Activated CD8-positive, alpha-beta T cell treated with anti-CD3 and anti-CD28 coated beads for 36 hours (primary cell): Measurements from ENCODE around the gene KIFC1. TPM values are rescaled to one million over a fixed set of nuclear protein-coding genes. Genes with fewer than 3 reads are reported as not detected.
A peak's percentile ranks its signal among the peaks of the same experiment; 100 is the strongest.
"Not testable (repeated sequence)": the region's sequence is repeated elsewhere in the genome, so short reads cannot be mapped to it uniquely, and the experiment has no call there.

Experiments used
- ATAC-seq: fragments of 200-7000 bp; cut with Tn5 transposase; one replicate; pipeline ENCODE4 v1.10.0; 2021; ENCODE audit warnings: mild to moderate bottlenecking, moderate library complexity
- CTCF ChIA-PET: fragments of 350-600 bp; sonication (Branson Sonifier 250); formaldehyde crosslinking; loops from one replicate; lab custom pipeline; 2021; ENCODE audit warnings: antibody characterized with exemption; lab: Charles Lee
- POLR2A ChIA-PET: fragments of 350-600 bp; sonication (Branson Sonifier 250); formaldehyde crosslinking; loops from one replicate; lab custom pipeline; 2021; ENCODE audit warnings: antibody characterized with exemption; lab: Charles Lee
- DNase-seq: peaks from one replicate; pipeline ENCODE4 v3.0.0-alpha.2; 2020
- H3K27ac Mint-ChIP-seq: one replicate; pipeline ENCODE4 v1.8.0; 2021; ENCODE audit warnings: mild to moderate bottlenecking, mixed read lengths
- H3K27me3 Mint-ChIP-seq: one replicate; pipeline ENCODE4 v1.8.0; 2021; ENCODE audit warnings: mixed read lengths
- H3K36me3 Mint-ChIP-seq: one replicate; pipeline ENCODE4 v1.8.0; 2021; ENCODE audit warnings: low read depth, mixed read lengths
- H3K4me1 Mint-ChIP-seq: one replicate; pipeline ENCODE4 v1.8.0; 2021; ENCODE audit warnings: low read depth, mixed read lengths
- H3K4me3 Mint-ChIP-seq: one replicate; pipeline ENCODE4 v1.8.0; 2021; ENCODE audit warnings: mild to moderate bottlenecking, moderate library complexity, mixed read lengths
- H3K9me3 Mint-ChIP-seq: one replicate; pipeline ENCODE4 v1.8.0; 2021; ENCODE audit warnings: mixed read lengths
- CTCF ChIP-seq: fragments of 200-600 bp; IDR thresholded peaks from one replicate; pipeline ENCODE4 v1.8.0; 2022; ENCODE audit warnings: antibody characterized with exemption, mild to moderate bottlenecking
- intact Hi-C: fragments of 100-400 bp; cut with micrococcal nuclease; formaldehyde crosslinking; loops from one replicate; pipeline ENCODE4 v1.10.0; 2022
- total RNA-seq, 2 experiments: library from RNA; stranded (reverse); gene quantifications; one replicate each; pipeline ENCODE4 v1.2.3, GENCODE V29; 2021

KIFC1 gene
- total RNA-seq, 2 experiments from 2014 or later: 93.4 to 96.0 TPM

DNA sequence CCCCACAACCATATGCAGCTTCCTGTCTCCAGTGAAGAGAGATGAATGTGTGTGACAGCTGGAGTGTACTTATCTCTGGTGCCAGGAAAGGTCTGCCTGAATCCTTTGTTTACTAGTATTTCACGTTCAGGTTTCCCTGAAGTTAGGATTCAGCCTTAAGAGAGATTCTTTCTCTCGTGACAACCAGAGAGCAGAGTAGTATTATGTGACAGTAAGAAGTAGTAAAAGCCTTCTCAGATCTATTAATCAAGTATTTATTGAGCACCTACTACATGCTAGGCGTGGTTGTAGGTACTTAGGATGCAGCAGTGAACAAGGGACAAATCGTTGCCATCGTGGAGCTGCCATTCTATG, 949 bp downstream of the KIFC1 start:
- ATAC-seq: no peak
- Mint-ChIP-seq H3K27ac (peak overlapping the region; percentile 93), H3K36me3 (peaks cover 32% of the 10 kb centered on the region), H3K4me1 (peaks cover 36% of the 10 kb centered on the region), H3K27me3 (no peaks in the 10 kb centered on the region), H3K4me3 (peak overlapping the region; percentile 89), H3K9me3 (no peaks in the 10 kb centered on the region)
- ChIA-PET CTCF (interaction anchor here (1.0 kb wide), 2 partner anchors 34 to 116 kb away, joined by 3 to 4 read pairs; partner anchors contain the start of gene B3GALT4), POLR2A (interaction anchor here (1.4 to 2.5 kb wide), 3 partner anchors 9 to 15 kb away, joined by 4 to 9 read pairs (median 5); no protein-coding TSS in a partner anchor)
- DNase-seq: no peak
- intact Hi-C loops: loop anchor here (5.0 kb wide), 1 partner anchor 35 kb away; no protein-coding TSS in a partner anchor
- TF ChIP-seq CTCF: no peak

DNA sequence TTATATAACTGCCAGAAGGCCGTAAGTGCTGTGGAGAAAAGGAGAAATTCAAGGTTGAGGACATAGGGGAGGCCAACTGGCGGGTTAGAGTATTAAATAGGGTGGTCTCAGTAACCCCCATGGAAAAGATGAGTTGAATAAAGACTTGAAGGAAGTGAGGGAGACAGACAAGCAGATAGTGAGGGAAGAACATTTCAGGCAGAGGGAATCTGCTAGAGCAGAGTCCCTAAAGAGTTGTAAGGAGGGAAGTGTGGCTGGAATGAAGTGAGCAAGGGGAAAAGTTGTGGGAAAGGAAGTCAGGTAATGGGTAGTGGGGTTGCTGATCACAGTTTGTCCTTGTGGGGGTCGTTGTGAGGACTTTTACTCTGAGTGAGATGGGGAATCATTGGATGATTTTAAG, 1.4 kb downstream of the KIFC1 start:
- intact Hi-C loops: loop anchor here (5.0 kb wide), 1 partner anchor 34 kb away; no protein-coding TSS in a partner anchor
- H3K4me3 Mint-ChIP-seq: peak overlapping the region; percentile 89
- no peak for ATAC-seq
- H3K9me3 Mint-ChIP-seq: no peaks in the 10 kb centered on the region
- no peak overlapping the region for H3K27ac Mint-ChIP-seq
- peaks cover 36% of the 10 kb centered on the region for H3K4me1 Mint-ChIP-seq
- H3K27me3 Mint-ChIP-seq: no peaks in the 10 kb centered on the region
- CTCF ChIA-PET: no interaction called here
- TF ChIP-seq CTCF: no peak
- no peak for DNase-seq
- POLR2A ChIA-PET: interaction anchor here (1.4 to 2.5 kb wide), 3 partner anchors 8 to 14 kb away, joined by 4 to 9 read pairs (median 5); no protein-coding TSS in a partner anchor
- H3K36me3 Mint-ChIP-seq: peaks cover 36% of the 10 kb centered on the region

DNA sequence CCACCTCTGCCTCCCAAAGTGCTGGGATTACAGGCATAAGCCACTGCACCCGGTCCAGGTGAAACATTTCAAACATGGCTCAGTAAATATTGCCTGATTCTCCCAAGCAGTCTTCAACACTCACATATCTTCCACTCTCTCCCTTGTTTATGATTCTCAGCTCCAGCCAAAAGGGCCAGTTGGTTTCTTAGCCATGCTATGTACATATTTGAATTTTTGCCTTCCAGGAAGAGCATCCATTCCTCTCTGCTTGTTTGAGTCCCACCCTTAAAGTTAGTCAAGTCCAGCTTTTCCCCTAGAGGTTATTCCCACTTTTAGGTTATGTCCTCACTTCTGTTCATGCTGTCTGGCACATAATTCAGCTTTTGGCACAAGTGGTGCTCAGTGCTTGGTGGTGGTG, 5.9 kb downstream of the KIFC1 start:
- Mint-ChIP-seq H3K4me1 (peaks cover 25% of the 10 kb centered on the region), H3K36me3 (peaks cover 58% of the 10 kb centered on the region), H3K27me3 (no peaks in the 10 kb centered on the region), H3K4me3 (no peak overlapping the region), H3K27ac (no peak overlapping the region), H3K9me3 (no peaks in the 10 kb centered on the region)
- intact Hi-C loops: no loop called here
- ChIA-PET POLR2A (no interaction called here), CTCF (interaction anchor here (1.2 to 2.6 kb wide), 2 partner anchors 10 to 12 kb away, joined by 3 to 7 read pairs; no protein-coding TSS in a partner anchor)
- no peak for ATAC-seq
- no peak for TF ChIP-seq CTCF
- DNase-seq: no peak

DNA sequence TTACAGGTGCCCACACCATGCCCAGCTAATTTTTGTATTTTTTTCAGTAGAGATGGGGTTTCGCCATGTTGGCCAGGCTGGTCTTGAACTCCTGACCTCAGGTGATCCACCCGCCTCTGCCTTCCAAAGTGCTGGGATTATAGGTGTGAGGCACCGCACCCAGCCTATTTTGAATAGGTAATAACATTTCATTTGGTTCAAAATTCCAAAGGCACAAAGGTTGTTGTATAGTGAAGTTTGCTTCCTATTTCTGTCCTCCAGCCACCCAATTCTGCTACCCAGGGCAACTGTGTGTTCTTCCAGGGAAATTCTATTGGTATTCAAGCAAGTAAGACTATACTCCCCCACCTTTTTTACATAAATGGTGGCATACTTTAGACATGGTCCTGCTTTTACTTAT, 7.0 kb downstream of the KIFC1 start:
- H3K4me3 Mint-ChIP-seq, DNase-seq, H3K27me3 Mint-ChIP-seq, intact Hi-C loops, H3K9me3 Mint-ChIP-seq, POLR2A ChIA-PET, ATAC-seq, CTCF ChIA-PET, H3K27ac Mint-ChIP-seq: not testable (repeated sequence)
- Mint-ChIP-seq H3K36me3 (peaks cover 60% of the 10 kb centered on the region), H3K4me1 (peaks cover 18% of the 10 kb centered on the region)

DNA sequence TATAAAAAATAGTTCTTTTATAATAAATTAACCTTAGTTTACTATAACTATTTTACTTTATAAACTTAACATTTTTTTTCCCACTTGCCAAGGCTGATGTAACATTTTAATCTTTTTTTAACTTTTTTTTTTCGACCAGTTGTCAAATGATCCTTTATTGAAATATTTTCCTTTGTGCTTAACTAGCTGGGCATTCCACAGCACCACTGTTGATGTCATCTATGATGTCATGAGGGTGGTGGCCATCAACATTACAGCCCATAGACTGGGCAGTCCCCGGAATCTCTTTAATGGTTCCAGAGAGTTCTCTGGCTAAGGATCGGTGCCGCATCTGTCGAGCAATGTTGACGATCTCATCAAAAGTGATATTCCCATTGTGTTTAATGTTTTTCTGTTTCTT, 8.3 kb downstream of the KIFC1 start:
- H3K27ac Mint-ChIP-seq, H3K27me3 Mint-ChIP-seq, H3K4me3 Mint-ChIP-seq, H3K4me1 Mint-ChIP-seq, DNase-seq, H3K9me3 Mint-ChIP-seq, intact Hi-C loops, POLR2A ChIA-PET, ATAC-seq: not testable (repeated sequence)
- CTCF ChIA-PET: interaction anchor here (1.0 kb wide), 1 partner anchor 11 kb away, joined by 3 read pairs; no protein-coding TSS in a partner anchor
- peaks cover 64% of the 10 kb centered on the region for H3K36me3 Mint-ChIP-seq

GRCh38 chr6:33404884-33405283, 13.3 kb downstream of the KIFC1 start:
- Mint-ChIP-seq H3K27me3 (no peaks in the 10 kb centered on the region), H3K4me3 (no peak overlapping the region), H3K4me1 (peaks cover 11% of the 10 kb centered on the region), H3K9me3 (no peaks in the 10 kb centered on the region), H3K36me3 (peaks cover 69% of the 10 kb centered on the region), H3K27ac (no peak overlapping the region)
- POLR2A ChIA-PET: interaction anchor here (1.1 to 1.5 kb wide), 3 partner anchors 10 to 82 kb away, joined by 3 to 5 read pairs (median 4); no protein-coding TSS in a partner anchor
- no peak for TF ChIP-seq CTCF
- ATAC-seq: no peak
- no peak for DNase-seq
- CTCF ChIA-PET: interaction anchor here (1.3 kb wide), 1 partner anchor 127 kb away, joined by 3 read pairs; no protein-coding TSS in a partner anchor
- intact Hi-C loops: no loop called here
